ENCODE measurements around the gene BABAM2.
"Not testable (repeated sequence)": the region's sequence is repeated elsewhere in the genome, so short reads cannot be mapped to it uniquely, and the experiment has no call there.

BABAM2 gene

DNA sequence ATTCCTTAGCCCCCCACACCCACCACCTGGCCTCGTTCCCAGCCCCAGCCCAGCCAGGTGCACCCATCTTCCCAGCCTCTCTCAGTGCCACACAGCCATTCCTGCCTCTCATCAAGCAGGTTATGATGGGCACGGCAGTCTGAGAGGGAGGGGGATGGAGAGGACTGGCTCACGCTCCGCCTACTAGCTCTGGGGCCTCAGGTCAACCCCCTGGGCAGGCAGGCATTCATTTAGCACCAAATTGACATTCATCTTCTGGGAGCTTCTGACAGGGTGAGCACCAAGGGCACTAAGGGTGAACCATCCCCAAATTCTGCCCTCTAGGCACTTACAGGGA, 435.9 kb downstream of the BABAM2 start:
- H3K36me3 ChIP-seq (ENCODE audit: control insufficient read depth in 2 of 2, insufficient read depth in 2 of 2, low read length in 2 of 2): no peaks in the 10 kb centered on the region
- H3K4me1 ChIP-seq (ENCODE audit: control insufficient read depth, insufficient read depth, low read length): peaks cover 37% of the 10 kb centered on the region
- H3K9ac ChIP-seq (ENCODE audit: low read length in 2 of 2): no peak overlapping the region
- no peaks in the 10 kb centered on the region for H3K9me3 ChIP-seq (ENCODE audit: control insufficient read depth in 2 of 2, low read length in 2 of 2)
- H3K27me3 ChIP-seq (ENCODE audit: control insufficient read depth in 1 of 2, insufficient read depth in 2 of 2, low read length in 2 of 2): no peaks in the 10 kb centered on the region
- no peak overlapping the region for H3K27ac ChIP-seq (ENCODE audit: low read length)
- H3K4me3 ChIP-seq (ENCODE audit: low read length in 2 of 2): no peak overlapping the region

DNA sequence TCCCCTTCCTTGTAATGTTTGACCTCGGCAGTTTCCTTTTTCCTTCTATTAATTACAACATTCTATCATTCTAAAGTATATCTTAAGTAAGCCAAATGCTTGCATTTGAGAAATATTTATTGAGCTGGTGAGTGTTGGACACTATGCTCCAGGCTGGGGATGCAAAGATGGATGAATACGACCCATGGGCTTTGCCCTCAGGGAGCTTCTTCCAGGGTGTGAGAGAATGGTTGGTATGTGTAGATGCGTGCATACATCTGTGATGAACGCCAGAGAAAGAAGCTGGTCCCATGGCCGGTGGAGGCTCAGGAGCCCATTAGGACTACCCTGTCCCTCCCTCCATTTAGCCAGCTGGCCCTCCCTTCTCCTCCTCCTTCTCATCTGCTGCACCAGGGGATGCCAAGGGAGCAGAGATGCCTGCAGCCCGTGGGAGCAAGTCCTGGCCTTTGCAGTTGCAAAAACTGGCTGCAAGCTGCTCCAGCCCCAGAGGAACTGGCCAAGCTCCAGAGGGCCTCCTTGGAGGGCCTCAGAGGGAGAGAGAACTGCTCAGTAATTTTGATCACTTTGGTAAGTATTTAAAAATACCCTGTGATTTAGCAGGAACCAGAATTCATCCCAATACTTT, 436.5 kb downstream of the BABAM2 start:
- Histone ChIP-seq H3K27ac (ENCODE audit: low read length) (peak overlapping the region; percentile 53), H3K36me3 (ENCODE audit: control insufficient read depth in 2 of 2, insufficient read depth in 2 of 2, low read length in 2 of 2) (no peaks in the 10 kb centered on the region), H3K9me3 (ENCODE audit: control insufficient read depth in 2 of 2, low read length in 2 of 2) (no peaks in the 10 kb centered on the region), H3K9ac (ENCODE audit: low read length in 2 of 2) (peak overlapping the region in 1 of 2 donors; percentile 1), H3K27me3 (ENCODE audit: control insufficient read depth in 1 of 2, insufficient read depth in 2 of 2, low read length in 2 of 2) (no peaks in the 10 kb centered on the region), H3K4me3 (ENCODE audit: low read length in 2 of 2) (no peak overlapping the region), H3K4me1 (ENCODE audit: control insufficient read depth, insufficient read depth, low read length) (peaks cover 33% of the 10 kb centered on the region)

DNA sequence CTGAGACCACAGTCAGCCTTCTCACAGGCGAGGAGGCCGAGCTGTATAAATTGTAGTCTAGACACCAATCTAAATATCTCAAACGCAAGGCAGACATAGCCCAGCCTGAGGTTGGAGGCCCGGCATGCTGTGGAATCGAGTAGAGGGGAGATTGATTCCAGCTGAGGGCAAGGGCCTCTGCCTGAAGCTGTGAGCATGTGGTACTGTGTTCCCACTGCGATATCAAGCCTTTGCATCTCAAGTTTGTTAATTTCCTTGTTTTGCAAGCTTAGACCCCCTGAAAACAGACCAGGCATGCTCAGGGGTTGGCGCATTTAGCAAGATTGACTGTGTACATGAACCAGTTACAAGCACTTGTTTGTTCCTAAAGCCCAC, 437.0 kb downstream of the BABAM2 start:
- Histone ChIP-seq H3K36me3 (ENCODE audit: control insufficient read depth in 2 of 2, insufficient read depth in 2 of 2, low read length in 2 of 2) (no peaks in the 10 kb centered on the region), H3K27ac (ENCODE audit: low read length) (peak overlapping the region; percentile 53), H3K9ac (ENCODE audit: low read length in 2 of 2) (peak overlapping the region in 1 of 2 donors; percentile 1), H3K4me1 (ENCODE audit: control insufficient read depth, insufficient read depth, low read length) (peaks cover 27% of the 10 kb centered on the region), H3K4me3 (ENCODE audit: low read length in 2 of 2) (no peak overlapping the region), H3K27me3 (ENCODE audit: control insufficient read depth in 1 of 2, insufficient read depth in 2 of 2, low read length in 2 of 2) (no peaks in the 10 kb centered on the region), H3K9me3 (ENCODE audit: control insufficient read depth in 2 of 2, low read length in 2 of 2) (no peaks in the 10 kb centered on the region)

DNA sequence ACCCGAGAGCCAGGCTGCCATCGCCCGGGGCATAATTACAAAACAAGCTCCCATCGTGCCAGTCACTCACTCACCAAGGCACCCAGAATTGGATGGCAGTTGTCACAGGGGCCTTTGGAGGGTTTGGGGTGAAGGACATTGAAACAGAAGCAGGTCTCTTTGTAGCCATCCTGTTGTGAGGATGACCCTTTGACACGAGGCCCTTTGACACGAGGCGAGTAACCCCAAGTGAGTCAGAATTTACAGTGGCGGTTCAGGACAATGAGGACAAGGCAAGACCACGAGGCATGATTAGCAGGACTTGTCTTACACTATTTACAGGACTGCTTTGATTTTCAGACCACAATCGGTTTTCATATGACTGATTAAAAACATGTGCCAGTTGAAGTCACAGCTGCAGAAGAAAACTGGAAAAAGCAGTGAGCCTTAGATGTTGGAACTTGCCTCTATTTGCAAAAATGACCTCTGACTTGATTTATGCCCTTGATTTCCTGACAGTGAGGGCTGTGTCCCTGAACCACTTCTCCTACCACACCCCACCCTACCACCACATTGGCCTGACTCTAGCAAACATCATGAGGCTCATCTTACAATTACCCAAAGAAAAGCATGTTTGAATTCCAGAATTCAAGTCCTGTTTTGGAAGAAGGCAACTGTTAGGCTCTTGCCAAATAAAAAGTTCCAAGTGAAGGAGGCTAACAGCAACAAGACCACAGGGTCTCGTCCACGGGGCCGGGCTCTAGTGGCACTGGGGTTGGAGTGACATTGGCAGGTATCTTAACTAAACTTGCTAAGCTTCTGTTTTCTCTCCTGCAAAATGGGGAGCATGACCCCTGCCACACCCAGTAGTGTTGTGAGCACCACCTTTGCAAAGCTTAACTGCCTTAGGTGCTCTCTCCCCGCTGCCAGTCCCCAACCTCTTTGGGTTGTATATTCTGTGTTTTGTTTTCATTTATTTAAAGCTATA, 437.7 kb downstream of the BABAM2 start:
- Histone ChIP-seq H3K9ac (ENCODE audit: low read length in 2 of 2) (no peak overlapping the region), H3K36me3 (ENCODE audit: control insufficient read depth in 2 of 2, insufficient read depth in 2 of 2, low read length in 2 of 2) (no peaks in the 10 kb centered on the region), H3K9me3 (ENCODE audit: control insufficient read depth in 2 of 2, low read length in 2 of 2) (no peaks in the 10 kb centered on the region), H3K27me3 (ENCODE audit: control insufficient read depth in 1 of 2, insufficient read depth in 2 of 2, low read length in 2 of 2) (no peaks in the 10 kb centered on the region), H3K4me3 (ENCODE audit: low read length in 2 of 2) (no peak overlapping the region), H3K4me1 (ENCODE audit: control insufficient read depth, insufficient read depth, low read length) (peaks cover 25% of the 10 kb centered on the region), H3K27ac (ENCODE audit: low read length) (peak overlapping the region; percentile 53)

DNA sequence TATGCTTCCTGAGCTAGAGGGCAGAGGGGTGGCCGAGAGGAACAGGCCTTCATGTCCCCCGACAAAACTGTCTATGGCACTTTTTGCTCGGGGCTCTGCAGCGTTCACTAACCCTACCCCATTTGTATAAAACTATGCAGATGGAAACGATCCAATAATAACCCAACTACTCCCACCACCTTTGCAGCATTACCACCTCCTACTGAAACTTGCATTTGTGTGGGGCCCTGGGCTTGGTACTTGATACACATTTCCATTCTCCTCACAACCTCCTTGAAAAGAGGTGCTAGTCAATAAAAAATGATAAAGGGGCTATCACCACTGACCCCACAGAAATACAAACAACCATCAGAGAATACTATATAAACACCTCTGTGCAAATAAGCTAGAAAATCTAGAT, 438.7 kb downstream of the BABAM2 start:
- H3K4me3 ChIP-seq (ENCODE audit: low read length in 2 of 2): no peak overlapping the region
- no peaks in the 10 kb centered on the region for H3K9me3 ChIP-seq (ENCODE audit: control insufficient read depth in 2 of 2, low read length in 2 of 2)
- H3K9ac ChIP-seq (ENCODE audit: low read length in 2 of 2): no peak overlapping the region
- no peaks in the 10 kb centered on the region for H3K36me3 ChIP-seq (ENCODE audit: control insufficient read depth in 2 of 2, insufficient read depth in 2 of 2, low read length in 2 of 2)
- H3K4me1 ChIP-seq (ENCODE audit: control insufficient read depth, insufficient read depth, low read length): peaks cover 30% of the 10 kb centered on the region
- H3K27me3 ChIP-seq (ENCODE audit: control insufficient read depth in 1 of 2, insufficient read depth in 2 of 2, low read length in 2 of 2): no peaks in the 10 kb centered on the region
- no peak overlapping the region for H3K27ac ChIP-seq (ENCODE audit: low read length)

DNA sequence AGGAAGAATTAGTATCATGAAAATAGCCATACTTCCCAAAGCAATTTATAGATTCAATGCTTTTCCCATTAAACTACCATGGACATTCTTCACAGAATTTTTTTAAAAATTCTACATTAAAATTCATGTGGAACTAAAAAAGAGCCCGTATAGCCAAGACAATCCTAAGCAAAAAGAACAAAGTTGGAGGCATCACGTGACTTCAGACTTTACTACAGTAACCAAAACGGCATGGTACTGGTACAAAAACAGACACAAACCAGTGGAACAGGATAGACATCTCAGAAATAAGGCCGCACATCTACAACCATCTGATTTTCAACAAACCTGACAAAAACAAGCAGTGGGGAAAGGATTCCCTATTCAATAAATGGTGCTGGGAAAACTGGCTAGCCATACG, 440.2 kb downstream of the BABAM2 start:
- not testable (repeated sequence) for H3K27me3 ChIP-seq (ENCODE audit: control insufficient read depth in 1 of 2, insufficient read depth in 2 of 2, low read length in 2 of 2); H3K9me3 ChIP-seq (ENCODE audit: control insufficient read depth in 2 of 2, low read length in 2 of 2); H3K36me3 ChIP-seq (ENCODE audit: control insufficient read depth in 2 of 2, insufficient read depth in 2 of 2, low read length in 2 of 2); H3K9ac ChIP-seq (ENCODE audit: low read length in 2 of 2); H3K27ac ChIP-seq (ENCODE audit: low read length); H3K4me3 ChIP-seq (ENCODE audit: low read length in 2 of 2)
- H3K4me1 ChIP-seq (ENCODE audit: control insufficient read depth, insufficient read depth, low read length): peaks cover 31% of the 10 kb centered on the region

DNA sequence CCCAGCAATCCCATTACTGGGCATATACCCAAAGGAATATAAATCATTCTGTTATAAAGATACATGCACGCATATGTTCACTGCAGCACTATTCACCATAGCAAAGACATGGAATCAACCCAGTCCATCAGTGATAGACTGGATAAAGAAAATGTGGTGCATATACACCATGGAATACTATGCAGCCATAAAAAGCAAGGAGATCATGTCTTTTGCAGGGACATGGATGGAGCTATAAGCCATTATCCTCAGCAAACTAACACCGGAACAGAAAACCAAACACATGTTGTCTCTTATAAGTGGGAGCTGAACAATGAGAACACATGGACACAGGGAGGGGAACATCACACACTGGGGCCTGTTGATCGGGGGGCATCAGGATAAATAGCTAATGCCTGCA, 441.3 kb downstream of the BABAM2 start:
- H3K4me3 ChIP-seq (ENCODE audit: low read length in 2 of 2); H3K9ac ChIP-seq (ENCODE audit: low read length in 2 of 2); H3K27me3 ChIP-seq (ENCODE audit: control insufficient read depth in 1 of 2, insufficient read depth in 2 of 2, low read length in 2 of 2); H3K27ac ChIP-seq (ENCODE audit: low read length); H3K9me3 ChIP-seq (ENCODE audit: control insufficient read depth in 2 of 2, low read length in 2 of 2); H3K36me3 ChIP-seq (ENCODE audit: control insufficient read depth in 2 of 2, insufficient read depth in 2 of 2, low read length in 2 of 2): not testable (repeated sequence)
- H3K4me1 ChIP-seq (ENCODE audit: control insufficient read depth, insufficient read depth, low read length): peaks cover 26% of the 10 kb centered on the region

DNA sequence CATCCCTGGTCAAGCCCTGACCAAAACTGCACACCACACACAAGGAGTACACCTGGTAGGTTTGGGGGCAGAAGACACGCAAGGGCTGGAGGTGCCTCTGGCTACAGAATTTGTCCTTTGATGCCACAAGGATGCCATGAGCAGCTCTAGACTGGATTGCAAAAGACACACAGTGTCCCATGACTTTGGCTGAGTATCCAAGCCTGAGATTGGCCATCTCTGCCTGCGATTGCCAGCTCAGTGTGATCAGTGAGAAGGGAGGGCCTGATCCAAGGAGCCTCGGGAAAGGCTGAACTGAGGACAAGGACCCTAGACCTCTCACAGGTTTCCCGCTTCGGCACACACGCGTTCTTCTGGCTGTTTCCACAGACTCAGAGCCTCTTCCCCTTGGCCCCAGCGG, 442.2 kb downstream of the BABAM2 start:
- no peaks in the 10 kb centered on the region for H3K27me3 ChIP-seq (ENCODE audit: control insufficient read depth in 1 of 2, insufficient read depth in 2 of 2, low read length in 2 of 2)

DNA sequence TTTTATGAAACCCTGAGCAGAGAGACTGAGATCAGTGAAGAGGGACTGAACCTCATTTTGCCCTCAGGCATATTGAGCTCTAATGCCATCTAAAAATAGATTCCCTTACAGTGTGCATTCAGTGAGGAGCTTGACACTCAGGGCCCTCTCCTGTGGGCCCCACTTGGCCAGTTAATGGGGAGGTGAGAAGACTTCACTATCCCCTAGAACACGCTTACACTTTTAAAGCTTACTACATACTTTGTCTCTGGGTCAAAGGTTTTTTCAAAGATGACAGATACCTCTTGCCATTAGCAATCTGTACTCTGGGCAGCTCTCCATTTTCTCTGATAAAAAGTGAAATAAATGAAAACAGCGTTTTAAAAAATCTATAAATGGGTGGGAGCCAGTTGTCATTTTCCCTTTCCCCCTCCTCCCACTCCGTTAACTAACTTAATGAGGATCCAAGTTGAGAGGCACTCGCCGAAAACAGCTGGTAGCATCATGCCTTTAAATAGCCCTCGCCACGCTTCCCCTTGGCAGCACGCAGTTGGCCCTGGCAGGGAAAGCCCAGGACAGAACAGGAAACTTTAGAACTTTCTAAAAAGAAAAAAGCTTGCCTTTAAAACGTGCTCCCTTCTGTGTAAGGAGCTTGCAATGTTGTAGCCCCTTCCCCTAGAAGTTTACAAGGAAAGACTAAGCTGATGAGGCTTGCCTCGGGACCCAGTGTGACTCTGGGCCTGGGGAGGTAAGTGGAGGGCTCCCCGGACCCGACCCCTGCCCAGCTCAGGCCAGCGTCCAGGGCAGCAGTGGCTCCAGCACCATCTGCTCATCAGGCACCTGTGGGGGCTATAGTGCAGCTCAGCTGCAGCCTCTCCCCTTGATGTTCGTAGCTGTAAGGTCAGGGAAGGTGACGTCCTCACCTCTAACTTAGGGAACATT, 443.3 kb downstream of the BABAM2 start:
- no peaks in the 10 kb centered on the region for H3K9me3 ChIP-seq (ENCODE audit: control insufficient read depth in 2 of 2, low read length in 2 of 2)
- no peaks in the 10 kb centered on the region for H3K27me3 ChIP-seq (ENCODE audit: control insufficient read depth in 1 of 2, insufficient read depth in 2 of 2, low read length in 2 of 2)
- H3K36me3 ChIP-seq (ENCODE audit: control insufficient read depth in 2 of 2, insufficient read depth in 2 of 2, low read length in 2 of 2): no peaks in the 10 kb centered on the region
- no peak overlapping the region for H3K4me3 ChIP-seq (ENCODE audit: low read length in 2 of 2)
- H3K4me1 ChIP-seq (ENCODE audit: control insufficient read depth, insufficient read depth, low read length): peaks cover 29% of the 10 kb centered on the region
- H3K9ac ChIP-seq (ENCODE audit: low read length in 2 of 2): peak overlapping the region; percentile 5 to 43
- peak overlapping the region; percentile 19 for H3K27ac ChIP-seq (ENCODE audit: low read length)

More for the DNA sequence above, 442.2 kb downstream of the BABAM2 start:
- Histone ChIP-seq H3K4me1 (ENCODE audit: control insufficient read depth, insufficient read depth, low read length) (peaks cover 22% of the 10 kb centered on the region), H3K27ac (ENCODE audit: low read length) (no peak overlapping the region), H3K9ac (ENCODE audit: low read length in 2 of 2) (no peak overlapping the region), H3K9me3 (ENCODE audit: control insufficient read depth in 2 of 2, low read length in 2 of 2) (no peaks in the 10 kb centered on the region), H3K36me3 (ENCODE audit: control insufficient read depth in 2 of 2, insufficient read depth in 2 of 2, low read length in 2 of 2) (no peaks in the 10 kb centered on the region), H3K4me3 (ENCODE audit: low read length in 2 of 2) (no peak overlapping the region)

DNA sequence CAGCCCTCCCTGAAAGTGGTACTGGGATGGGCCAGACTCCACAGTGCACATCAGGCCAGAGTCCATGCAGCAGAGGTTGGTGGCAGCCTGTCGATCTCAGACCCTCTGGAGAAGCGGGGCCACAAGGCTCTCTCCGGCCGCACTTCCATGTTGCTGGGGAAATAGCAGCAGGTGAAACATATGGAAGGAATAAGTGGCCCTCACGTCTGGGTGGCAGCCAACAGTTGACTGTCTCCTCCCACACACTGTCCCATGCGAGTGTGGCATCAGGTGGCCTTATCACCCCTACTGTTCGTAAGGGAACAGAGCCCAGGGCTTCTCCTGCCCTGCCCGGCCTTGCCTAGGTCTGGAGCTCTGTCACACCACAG, 444.0 kb downstream of the BABAM2 start:
- Histone ChIP-seq H3K36me3 (ENCODE audit: control insufficient read depth in 2 of 2, insufficient read depth in 2 of 2, low read length in 2 of 2) (no peaks in the 10 kb centered on the region), H3K9me3 (ENCODE audit: control insufficient read depth in 2 of 2, low read length in 2 of 2) (no peaks in the 10 kb centered on the region), H3K27me3 (ENCODE audit: control insufficient read depth in 1 of 2, insufficient read depth in 2 of 2, low read length in 2 of 2) (no peaks in the 10 kb centered on the region), H3K9ac (ENCODE audit: low read length in 2 of 2) (no peak overlapping the region), H3K4me1 (ENCODE audit: control insufficient read depth, insufficient read depth, low read length) (peaks cover 34% of the 10 kb centered on the region), H3K27ac (ENCODE audit: low read length) (peak overlapping the region; percentile 19), H3K4me3 (ENCODE audit: low read length in 2 of 2) (no peak overlapping the region)
